Activated CD4-positive, alpha-beta T cell treated with anti-CD3 and anti-CD28 coated beads, Interleukin-2, amount 50 U/mL, for 16 hours (primary cell): ENCODE measurements around the gene MYO18B.

ENCODE experiments used
- DNase-seq: peaks from one replicate; pipeline ENCODE4 v3.0.0-alpha.2; 2020

MYO18B gene

GRCh38 chr22:25908755-25909154, 166.8 kb downstream of the MYO18B start:
- no peak for DNase-seq

GRCh38 chr22:25909614-25910387, 167.8 kb downstream of the MYO18B start:
- no peak for DNase-seq

- DNase-seq = no peak
Measured at GRCh38 chr22:25911243-25911972, 169.4 kb downstream of the MYO18B start.

GRCh38 chr22:25919452-25919851, 177.5 kb downstream of the MYO18B start:
- DNase-seq = no peak

GRCh38 chr22:25922141-25922540, 180.2 kb downstream of the MYO18B start:
- DNase-seq = no peak

GRCh38 chr22:25923914-25924313, 181.9 kb downstream of the MYO18B start:
- no peak for DNase-seq

DNA sequence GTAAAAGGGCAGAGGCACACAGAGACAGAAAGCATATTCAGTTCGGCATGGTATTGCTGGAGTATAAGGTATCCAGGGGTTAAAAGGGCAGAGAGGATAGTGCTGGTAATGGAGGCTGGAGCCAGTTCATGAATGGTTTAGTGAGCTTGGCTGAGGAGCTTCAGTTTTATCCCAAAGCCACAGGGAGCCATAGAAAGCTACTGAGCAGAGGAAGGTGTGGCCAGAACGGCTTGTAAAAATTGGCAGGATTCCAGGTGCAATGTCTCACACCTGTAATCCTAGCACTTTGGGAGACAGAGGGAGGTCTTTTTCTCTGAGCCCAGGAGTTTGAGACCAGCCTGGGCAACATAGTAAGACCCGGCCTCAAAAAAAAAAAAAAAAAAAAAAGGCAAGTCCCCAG, 186.1 kb downstream of the MYO18B start:
- no peak for DNase-seq

GRCh38 chr22:25929321-25929878, 187.4 kb downstream of the MYO18B start:
- DNase-seq = no peak

- no peak for DNase-seq
Measured at GRCh38 chr22:25930083-25930482, 188.1 kb downstream of the MYO18B start.

GRCh38 chr22:25930788-25931310, 188.9 kb downstream of the MYO18B start:
- no peak for DNase-seq

DNA sequence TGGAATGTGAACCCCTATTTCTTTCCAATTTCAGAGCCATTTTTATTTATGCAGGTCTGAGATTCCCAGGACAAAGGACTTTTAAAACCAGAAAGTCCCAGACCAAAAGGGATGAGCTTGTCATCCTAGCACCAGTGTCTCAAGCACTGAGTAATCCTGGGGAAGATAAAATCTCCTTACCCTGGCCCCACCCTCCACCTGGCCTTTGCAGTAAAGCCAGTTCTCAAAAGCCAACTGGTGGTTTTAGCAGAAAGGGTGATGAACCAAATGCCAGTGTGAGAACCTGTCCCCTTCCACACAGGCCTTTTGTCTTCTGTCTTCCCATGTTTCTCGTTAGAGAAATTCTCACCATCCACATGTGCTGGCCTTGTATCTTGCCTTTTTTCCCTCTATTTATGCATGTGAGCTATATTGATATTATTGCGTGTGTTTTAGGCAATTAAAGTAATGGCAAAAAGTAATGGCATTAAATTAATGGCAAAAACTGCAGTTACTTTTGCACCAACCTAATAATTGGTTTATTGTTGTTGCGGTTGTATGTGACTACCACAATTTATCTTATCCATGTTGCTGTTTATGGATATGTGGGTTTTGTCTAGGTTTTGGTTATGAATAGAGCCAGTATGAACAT, 191.3 kb downstream of the MYO18B start:
- no peak for DNase-seq

DNA sequence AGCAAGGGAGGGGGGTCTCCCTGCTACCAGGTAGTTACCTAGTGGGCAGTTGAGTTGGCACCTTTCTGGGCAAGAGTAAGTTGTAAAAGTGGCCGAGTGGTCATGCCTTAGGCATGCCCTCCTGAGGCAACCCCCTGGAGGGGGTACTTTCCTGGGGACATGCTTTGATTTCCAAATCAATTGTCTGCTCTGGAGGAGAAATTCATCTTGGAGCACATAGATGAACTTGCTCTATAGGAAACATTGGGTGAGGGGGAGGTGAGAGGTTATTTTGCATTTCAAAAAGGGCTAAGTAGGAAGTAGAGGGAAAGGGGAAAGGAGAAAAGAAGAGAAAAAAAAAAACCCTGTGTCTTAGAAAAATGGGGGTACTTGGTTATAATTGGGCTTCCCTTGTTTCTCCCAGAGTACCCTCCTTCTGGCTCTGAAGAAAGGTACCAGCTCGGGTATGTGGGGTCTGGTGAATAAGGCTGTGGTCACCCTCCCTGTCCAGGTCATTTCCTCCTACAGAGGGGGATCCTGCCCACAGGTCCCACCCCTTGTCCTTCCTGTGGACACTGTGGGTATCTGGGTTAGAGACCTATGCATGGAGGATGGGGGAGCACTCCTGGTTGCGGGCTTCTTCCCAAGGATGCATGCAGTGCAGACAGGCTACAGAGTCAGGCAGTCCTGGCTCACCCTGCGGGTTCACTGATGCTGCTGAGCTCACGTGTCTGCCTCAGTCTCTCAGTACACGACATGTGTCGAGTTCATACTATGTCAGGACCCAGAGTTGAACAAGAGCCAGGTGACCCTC, 193.5 kb downstream of the MYO18B start:
- no peak for DNase-seq

DNA sequence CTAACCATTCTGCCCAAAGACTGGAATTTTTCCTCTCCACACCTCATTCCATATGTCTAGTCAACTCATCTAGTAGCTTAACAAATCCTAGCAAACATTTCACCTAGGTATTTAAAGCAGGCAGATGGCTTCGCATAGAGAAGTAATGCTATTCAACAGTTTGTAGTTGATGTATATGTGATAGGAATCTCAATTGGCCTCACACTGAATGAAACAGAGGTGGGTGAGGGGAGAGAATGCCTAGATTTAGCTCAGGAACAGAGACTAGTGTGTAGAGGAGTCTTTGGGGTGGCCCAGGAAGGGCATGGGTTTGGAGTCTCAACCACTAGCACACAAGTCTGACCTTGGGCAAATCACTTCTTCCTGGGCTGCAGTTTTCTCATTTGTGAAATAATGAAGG, 196.2 kb downstream of the MYO18B start:
- no peak for DNase-seq

- DNase-seq = no peak
Measured at GRCh38 chr22:25939384-25939783, 197.4 kb downstream of the MYO18B start.

GRCh38 chr22:25940479-25940878, 198.5 kb downstream of the MYO18B start:
- DNase-seq = no peak

DNA sequence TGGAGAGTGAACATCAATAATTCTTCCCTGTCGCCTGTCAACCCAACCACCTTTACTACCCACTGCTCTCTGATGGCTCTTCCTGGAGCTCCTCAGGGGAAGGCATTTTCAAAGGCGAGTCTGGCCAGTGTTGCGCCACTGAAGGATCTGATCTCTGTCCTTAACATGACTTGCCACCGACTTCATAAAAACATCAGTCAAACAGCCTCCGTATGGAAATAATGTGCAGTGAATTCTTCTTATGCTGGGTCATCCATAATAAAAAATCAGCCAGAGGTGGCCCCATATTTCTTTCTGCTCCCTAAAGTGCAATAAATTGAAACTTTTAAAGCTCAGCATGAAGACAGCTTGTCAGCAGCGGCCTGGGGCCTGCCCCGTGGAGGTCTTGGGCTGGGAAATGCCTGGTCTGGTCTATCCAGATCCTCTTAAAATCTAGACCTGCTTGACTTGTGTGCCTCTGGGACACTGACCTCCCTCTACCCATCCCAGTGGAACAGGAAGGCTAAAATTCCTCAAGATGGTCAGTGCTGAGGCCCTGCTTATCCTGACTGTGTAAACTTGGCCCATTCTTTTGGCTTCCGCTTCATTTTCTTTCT, 199.5 kb downstream of the MYO18B start:
- no peak for DNase-seq

DNA sequence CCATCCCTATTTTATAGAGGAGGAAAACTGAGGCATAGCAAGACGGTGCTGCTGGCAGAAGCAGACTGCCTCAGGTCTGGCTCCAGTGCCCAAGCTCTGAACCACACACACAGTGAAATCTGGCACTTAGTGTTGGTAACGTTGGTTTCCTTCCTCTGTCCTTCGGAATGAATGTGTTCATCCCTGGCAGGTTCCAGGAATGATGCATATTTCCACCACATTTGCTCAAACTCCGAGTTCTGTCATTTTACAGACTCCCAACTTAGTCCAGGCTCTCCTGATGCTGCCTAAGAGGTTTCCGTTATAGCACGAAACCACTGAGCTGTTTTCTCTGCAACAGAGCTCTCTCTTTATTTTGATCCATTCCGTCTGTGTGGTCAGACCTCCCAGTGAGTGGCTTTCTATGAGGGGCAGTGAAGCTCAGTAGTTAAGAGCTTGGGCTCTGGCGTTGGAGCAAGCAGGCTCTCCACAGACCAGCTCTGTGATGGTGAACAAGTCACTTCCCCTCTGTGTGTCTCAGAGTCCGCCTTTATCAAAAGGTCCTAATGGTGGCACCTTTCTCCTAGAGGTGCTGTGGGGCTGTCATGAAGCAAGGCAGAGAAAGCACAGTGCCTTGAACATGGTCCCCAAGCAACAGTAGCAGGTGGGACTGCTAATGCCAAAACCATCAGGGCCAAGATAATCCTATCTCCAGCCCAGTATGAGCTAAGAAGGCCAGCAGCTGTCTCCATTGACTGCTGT, 200.3 kb downstream of the MYO18B start:
- no peak for DNase-seq

DNA sequence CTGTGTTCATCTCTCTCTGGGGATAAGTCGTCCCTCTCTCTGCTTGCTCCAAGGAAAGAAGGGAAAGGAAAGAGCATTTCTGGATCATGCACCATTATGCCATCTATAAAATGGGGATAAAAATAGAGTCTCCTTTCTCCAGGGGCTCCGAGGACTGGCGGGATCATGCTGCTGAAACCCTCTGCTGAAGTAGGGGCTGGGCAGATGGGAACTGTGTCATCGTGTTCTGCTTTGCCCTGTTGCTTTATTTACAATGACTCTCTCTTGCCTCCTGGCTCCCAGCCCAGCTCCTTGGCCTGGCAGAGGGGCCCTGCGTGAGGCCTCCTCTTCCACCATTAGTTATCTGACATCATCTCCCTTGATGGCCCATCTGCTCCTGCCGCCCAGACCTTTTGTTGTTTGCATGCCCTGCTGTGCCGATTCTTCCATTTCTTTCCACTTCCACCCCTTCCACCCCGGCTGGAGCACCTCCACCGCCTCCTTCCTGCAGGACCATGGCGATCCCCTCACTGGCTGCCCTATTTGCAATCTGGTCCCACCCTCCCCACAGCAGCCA, 200.9 kb downstream of the MYO18B start:
- DNase-seq = no peak

DNA sequence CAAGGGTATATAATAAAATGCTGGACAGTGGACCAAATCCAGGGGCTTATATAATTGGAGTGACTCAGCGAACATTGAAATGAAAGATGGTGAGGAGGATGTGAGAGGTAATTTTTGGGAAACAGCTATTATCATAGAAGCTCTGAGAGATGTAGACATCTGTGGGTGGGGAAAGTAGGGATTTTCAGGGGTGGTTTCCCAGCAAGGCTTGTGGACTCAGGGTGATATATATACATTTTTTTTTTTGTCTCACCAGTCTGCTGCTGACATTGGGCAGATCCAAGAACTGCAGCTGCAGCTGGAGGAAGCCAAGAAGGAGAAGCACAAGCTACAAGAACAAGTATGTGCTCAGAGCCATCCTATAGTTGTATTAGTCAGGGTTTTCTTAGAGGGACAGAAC, 208.1 kb downstream of the MYO18B start:
- DNase-seq = no peak

- DNase-seq = no peak
Measured at GRCh38 chr22:25953276-25953675, 211.3 kb downstream of the MYO18B start.

- DNase-seq = no peak
Measured at GRCh38 chr22:25953919-25954318, 211.9 kb downstream of the MYO18B start.
